ENCODE measurements around the gene ZNF423.
A peak's percentile ranks its signal among the peaks of the same experiment; 100 is the strongest.

Gene ZNF423

DNA sequence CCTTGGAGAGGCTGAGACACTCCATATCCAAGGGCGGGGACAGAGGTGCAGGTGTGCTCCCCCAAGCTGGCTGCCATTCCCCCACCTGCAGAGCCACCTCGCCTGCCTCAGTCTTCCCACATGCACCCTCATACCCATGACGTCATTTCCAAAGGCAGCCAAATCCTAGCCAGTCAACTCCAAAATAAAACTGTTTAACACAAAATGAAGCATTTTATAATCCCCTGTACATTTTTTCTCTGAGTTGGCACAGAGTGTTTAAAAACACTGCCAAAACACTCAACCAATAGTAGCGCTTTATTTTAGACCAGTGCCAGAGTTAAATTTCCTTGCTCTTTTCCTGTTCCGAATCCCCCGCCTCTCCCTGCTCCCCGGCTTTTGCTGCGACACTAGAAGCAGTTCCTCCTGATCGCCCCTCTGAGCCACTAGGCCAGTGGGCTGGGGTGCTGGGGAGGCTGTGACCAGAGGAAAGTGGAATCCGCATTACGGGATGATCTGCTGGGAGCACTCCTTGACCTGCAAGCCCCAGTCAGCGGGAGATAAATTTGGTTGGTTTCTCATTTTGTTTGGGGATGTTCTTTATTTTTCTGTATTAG is 139.5 kb downstream of the ZNF423 start:
- DNase-seq = no peak

DNA sequence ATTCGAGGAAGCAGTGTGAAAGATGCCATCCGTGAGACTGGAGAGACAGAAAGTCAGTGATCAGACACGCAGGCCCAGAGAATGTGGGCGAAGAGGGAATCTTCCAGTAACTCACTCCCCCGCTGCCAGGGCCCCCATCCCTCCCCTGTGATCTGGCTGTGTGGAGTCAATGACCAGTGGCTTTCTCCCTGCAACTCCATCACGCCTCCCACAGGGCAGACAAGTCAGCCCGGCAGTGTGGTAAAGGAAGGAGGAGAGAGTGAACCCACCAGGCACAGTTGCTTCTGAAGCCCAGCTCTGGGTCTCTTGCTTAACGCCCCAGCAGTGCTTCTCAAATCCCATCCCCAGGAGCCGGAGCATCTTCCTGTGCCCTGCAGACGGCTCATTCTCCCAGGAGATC is 142.1 kb downstream of the ZNF423 start:
- DNase-seq = no peak

DNA sequence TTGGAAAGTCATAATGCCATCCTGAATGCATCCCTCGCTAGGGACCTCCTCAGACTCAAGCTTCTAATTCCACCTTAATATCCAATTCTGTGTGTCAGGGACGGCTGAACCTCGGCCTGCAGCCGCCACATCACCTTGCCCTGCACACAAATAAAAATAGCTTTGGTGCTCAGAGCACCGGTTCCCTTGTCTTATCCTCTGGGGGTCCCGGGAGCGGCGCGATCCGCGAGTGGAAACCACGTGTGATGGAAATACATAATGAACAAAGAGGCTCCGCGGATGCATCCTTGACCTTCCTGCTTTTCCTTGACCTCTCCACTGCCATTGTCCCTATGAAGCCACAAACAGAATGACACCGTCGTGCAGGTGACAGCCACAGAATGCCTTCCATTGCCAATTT is 143.4 kb downstream of the ZNF423 start:
- no peak for DNase-seq

DNA sequence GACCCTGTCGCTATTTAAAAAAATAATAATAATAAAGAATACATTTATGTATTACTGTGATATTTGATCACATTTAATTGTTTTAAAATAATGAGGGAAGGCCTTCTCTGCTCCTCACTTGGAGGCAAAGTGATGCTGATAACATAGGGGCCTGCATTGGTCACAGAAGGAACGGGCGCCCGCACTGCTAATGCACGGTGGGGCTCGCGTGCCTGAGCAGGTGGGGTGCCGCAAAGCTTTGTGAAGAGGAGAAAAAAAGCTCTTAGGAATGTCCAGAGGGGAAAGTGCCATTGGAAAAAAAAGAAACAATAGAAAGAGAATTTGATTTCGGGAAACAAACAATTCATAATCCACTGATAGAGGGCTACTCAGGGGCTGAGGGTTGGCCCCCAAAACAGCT is 143.8 kb downstream of the ZNF423 start:
- DNase-seq = no peak

DNA sequence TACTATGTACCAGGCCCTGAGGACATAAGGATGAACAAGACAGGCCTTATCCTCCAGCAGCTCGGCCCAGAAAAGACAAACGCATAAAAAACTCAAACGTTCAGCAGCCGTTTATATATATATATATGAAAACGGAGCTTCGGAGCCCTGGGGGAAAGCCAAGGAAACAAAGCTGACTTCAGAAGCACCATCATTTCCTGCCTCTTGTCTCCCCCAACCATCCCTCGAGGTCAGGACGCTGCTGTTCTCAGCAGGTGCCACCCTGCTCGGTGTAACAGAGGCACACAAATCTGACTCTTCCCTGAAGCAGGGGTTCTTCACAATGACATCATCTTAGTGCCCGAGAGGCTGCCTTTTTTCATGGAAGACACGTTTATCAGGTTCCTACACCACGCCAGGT is 146.9 kb downstream of the ZNF423 start:
- no peak for DNase-seq

DNA sequence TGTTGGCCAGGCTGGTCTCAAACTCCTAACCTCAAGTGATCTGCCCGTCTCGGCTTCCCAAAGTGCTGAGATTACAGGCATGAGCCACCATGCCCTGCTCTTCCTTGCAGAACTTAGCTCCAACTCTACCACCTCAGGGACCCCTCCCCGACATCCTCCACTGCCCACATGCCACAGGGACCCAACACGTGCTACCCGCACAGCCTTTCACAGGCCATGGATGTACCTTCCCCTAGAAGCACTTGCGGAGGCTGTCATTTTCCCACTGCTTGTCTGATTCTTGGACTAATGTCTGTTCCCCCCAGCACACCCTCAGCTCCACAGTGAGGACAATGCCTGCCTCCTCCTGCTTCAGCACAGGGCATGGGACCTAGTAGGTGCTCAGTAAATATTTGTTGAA is 147.4 kb downstream of the ZNF423 start:
- DNase-seq = no peak

DNA sequence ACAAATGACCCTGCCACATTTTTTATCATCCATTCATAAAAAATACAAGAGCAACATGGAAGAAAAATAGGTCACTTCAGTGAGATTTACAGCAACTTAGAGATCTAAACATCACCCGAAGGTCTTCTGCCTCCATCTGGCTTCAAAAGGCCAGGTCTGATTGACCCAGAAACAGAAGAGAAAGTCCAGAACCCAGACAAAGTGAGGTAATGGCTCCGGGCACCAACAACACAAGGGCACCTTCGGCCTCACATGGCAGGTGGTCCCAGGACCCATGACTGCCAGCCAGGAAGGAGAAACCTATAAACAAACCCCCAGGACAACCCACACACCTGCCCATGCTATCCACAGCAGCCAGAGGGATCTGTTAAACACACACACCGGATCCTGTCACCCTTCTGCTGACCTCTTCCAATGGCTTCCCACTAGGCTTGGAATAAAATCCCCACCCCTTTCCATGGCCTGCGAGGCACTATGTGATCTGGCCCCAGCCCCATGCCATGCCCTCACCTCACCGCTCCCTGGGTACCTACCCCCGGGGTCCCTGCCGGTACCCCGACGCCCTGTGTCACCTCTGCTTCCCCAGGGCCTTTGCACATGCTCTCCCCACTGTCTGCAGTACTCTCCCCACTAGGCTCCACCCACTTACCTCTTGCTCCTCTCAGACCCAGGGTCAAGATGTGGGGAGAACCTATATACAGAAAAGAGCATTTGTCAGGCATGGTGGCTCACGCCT is 149.1 kb downstream of the ZNF423 start:
- no peak for DNase-seq

DNA sequence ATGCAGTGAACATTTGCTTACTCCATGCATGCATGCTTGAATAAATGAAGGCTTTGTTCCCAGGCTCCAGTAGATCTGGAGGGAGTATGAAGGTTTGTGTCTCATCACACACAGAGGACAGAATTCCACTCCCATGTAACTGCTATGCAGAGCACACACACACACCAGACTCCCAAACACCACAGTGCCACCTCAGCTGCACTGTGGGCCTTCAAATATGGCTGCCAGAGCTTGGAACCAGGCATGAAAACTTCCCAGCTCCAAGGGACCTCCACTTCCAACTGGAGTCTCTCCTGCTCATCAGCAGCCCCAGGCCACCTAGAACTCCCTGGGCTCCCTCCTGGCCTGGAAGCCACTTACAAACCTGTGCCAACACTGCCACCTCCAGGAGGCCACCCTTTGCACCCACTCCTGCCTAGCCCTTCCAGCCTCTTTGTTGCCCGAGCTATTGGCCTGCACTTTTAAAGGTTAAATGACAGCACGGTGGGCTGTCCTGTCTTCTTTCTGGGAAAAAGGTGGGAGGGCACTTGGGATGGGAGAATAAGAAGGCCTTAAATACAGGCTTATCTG is 151.2 kb downstream of the ZNF423 start:
- no peak for DNase-seq

DNA sequence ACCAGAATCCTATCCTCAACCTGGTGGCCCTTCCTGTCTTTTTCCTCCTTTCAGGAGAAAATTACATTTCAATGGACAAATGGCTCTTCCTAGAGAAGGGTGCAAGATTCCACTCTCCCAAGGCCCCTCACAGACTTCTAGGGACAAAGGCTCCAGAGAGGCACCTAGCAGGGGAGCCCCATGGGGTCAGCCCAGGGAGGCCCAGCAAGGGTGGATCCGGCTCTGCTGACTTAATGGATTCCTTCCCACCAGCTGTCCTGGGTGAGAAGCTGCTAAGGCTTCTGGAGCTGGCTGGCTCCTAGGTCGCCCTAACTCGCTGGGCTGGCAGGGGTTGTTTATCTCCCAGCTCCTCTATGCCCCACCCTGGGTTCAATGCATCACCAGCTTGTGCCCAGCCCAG is 152.4 kb downstream of the ZNF423 start:
- DNase-seq = no peak

DNA sequence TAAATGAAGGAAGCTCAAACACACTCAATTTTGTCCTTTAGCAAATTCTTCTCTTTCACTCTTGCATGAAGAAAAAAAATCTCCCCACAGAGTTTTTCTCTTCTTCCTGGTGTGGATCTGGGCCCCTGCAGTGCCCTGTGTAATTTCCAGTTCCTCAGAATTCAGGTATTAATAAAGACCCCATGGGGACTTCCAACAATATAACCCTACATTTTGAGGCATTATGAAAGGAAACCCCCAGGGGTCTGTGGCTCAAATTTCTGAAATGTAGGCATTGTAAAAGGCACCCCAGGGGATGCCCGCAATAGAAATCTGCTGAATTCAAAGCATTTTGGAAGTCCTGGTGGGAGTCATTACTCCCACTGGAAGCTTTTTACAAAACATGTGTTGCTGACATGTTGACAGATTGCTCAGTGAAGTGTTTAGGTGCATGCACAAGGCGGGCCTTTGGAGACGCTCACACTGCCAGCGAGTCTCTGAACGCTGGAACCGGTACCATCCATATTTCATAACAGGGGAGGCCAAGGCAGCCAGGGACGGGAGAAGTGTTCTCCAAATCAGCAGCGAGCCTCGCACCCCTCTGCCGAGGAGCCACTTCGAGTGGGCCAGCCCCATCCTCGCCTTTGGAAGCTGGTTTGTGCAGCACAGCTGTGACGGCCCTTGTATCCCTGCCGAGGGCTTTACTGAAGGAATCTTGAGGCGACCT is 154.0 kb downstream of the ZNF423 start:
- peak; percentile 1 for DNase-seq

DNA sequence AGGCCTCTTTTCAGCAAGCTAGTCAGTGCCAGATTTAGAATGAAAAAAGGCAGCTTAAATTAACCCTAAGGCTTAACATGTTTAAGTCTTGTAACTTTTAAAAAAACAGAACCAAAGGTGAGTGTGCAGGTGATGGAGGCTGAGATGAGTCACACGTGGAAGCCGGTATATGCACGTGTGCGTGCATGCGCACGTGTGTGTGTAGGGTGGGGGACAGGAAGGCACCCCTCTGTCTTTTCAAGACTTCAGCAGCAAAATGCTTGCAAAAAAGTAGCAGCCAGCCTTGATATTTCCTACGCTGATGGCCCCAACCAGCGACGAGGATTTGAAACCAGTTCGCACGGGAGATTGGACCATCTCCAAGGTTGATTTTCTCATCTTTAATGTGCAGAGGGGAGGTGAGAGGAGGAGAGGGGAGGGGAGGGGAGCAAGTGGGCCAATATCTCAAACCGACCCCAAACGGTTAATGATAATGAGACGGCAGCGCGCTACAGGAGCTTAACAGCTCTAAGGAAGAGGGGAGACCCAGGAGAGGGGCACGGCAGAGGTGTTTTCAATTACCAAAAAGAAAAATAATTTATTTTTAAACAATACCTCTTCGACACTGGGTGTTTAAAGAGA is 154.7 kb downstream of the ZNF423 start:
- no peak for DNase-seq

DNA sequence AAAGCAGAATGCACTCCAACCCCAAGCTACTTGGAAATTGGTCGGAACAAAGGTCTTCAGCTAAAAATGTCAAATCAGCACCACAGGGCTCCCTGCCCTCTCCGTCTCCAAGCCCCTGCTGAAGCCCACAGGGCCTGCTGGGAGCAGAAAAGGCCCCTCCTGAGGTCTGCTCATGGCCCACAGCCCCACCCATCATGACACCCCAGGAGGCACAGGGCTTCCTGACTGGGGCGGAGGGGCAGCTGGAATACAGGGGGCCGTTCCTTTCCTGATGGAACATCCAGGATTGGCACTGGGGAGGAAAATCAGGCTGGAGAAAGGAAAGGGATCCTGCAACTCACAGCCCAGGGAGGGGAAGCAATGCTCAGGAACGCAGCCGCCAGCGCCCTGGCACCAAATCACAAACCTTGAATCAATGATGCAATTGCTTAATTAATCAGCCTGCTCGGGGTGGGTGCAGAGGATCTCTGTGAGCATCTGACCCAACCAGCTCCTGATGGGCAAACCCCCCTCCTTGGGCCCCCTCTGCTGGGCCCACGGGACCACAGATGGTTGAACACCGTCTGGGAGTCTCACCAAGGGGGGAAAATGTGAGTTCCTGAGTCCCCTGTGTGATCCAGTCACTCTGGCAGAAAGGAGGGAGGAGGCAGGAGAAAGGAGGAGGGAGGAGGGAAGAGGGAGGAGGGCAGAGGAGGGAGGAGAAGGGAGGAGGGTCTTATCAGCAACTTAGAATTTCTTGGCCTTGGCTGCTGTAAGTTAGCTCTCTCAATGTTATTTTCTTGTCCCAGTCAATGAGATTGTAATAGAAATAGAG is 155.5 kb downstream of the ZNF423 start:
- DNase-seq = no peak

DNA sequence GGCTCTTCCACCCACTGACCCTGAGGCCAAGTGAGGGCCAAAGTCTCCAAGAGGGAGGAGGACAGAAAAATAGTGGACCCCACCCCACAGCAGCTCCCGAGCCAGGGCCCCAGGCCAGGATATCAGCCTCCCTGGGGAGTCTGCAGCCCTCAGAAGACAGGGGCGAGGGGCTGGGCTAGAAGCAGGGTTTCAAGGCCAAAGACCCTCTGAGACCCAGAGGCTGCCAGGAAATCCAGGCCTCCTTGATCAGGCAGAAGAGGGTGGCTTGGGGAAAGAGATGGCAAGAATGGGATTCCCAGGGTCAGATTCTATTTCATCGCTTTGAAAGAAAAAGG is 156.1 kb downstream of the ZNF423 start:
- DNase-seq = no peak

DNA sequence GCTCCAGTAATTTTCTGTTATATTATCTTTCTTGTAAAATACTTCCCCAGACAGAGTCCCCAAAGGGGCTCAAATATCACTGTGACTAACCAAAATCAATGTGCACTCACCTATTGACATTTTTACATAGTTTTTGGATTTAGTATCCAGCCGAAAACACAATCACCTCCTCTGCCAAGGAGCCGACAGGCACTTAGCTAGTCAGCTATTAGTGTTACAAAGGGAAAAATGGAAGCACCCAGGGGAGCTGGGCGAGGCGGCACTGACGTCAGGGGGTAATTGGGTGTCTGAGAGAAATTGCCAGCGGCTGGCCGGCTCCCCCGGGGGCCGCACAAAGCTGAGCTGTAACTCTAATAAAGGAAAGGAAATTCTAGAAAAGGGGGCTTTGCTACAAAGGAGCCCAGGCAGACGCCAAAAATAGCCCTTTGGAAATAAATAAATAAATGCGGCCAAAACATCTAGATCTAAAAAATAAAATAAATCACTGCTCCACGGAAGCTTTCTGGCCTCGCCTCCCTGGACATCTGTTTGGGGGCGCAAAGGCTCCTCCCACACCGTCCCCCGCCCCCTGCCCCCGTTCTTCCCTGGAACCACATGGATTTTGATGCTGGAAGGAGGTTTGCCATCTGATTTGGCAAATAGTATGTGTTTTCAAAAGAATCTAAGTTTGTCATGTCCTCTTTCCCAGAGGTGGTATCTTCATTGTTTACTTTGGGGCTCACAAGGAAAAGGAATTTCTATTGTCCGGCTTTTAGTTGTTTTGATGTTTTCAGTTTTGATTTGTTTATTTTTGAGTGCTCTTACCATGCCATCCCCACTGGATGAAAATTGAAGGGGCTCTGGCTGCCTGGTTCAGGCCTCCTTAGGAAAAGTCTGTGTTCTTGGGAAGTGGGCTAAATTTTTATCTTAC is 156.7 kb downstream of the ZNF423 start:
- no peak for DNase-seq

DNA sequence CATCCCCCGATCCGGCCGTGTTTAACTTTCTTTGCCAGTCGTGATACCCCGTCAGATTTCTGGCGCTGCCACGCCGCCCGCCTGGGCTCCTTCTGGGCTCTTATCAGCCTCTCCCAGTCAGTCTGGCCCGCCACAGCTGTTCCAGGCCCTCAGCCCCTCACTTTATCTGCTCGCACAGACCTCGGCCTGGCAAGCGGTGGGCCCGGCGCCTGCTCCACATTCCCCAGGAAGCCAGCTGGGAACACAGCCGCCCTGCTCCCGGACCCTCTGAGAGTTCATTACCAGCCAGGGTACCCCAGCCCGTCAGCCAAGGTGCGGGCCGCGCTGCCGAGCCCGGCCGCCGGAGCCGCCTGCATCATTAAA is 157.5 kb downstream of the ZNF423 start:
- DNase-seq = no peak

DNA sequence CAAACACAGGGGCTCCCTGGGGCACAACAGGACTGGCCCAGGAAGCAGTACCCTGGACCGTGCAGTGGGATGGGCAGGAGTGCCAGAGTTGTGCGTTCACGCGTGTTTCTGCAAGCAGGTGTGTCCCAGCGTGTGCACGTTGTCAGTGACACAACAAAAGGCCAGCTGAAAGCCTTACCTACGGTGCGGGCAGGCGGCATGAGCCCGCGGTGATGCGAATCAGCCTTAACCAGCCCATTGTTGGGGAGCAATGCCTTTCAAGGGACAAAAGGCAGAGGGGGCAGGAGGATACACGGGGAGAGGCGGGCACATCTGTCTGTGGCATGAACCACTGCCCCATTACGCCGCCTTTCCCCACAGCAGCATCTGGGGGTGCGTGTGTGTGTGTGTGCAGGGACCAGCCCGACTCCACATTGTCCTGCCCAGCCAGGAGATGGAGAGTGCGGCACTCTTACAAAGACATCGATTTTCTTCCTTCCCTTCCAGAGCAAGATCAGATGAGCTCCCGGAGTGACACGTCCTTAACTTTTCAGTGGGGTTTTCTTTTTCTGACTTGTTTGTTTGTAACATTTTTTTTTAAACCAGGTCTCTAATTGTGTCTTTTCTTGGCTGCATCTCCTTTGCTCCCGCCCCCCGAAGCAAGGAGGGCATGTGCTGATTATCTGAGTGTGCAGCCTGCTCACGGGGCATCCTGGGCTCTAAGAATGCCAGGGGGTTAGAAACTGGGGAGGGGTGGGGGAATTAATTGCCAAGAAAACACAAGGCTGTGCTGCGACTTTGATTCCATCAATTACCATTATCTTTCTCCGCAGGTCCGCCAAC is 158.1 kb downstream of the ZNF423 start:
- no peak for DNase-seq

DNA sequence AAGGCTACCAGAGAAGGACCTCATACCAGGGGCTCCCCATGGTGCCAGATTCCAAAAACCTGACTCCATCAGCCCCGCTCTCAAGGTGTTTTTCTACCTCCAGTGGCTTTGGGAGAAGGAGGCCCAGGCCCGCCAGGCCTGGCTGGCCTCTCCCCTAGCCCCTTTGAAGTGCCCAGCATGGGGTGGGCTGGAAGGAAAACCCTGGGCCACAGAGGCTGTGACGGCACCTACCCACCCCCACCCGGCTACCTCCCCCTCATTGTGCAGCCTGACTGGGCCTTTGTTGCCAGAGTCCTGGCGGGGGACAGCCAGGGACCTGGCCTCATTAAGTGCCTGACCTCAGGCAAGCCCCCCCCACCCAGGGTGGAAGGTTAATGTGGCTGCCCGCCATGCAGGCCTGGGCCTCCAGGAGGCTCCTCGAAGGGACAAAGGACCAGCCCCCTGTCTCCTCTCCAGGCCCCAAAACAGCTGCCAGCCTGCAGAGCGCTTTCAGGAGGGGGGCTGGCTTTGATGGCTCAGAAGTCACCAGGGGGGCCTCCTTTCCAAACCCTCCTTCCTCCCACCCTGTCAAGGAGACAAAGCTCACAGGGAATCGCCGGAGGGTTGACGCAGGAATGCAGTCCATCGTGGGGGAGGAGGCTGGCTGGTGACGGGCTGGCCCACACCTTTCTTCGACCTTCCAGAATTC is 159.4 kb downstream of the ZNF423 start:
- DNase-seq = no peak

DNA sequence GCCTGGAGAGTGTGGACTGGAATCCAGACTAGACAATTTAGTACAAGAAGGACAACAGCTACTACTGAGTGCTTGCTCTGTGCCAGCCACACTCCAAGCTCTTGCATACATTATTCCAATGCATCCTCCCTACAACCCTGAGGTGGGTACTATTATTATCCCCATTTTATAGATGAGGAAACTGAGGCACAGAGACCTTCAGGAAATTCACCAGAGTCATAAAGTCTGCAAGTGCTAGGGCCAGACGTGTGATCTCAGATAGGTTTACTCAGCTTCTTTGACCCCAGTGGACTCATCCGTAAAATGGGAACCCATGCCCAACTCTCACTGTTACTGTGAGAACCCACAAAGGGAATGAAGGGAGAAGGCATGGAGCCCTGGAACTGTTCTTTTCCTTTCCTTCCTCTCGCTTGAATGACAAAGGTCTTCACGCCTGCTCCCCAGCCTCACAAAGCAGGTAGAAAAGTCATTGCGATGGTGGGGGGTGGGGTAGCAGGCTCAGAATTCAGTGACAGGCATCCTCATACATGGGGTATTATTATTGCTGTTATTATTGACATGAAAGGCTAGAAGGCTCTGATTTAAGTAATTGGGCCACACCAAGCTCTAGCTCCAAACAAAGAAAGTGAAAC is 160.0 kb downstream of the ZNF423 start:
- no peak for DNase-seq

DNA sequence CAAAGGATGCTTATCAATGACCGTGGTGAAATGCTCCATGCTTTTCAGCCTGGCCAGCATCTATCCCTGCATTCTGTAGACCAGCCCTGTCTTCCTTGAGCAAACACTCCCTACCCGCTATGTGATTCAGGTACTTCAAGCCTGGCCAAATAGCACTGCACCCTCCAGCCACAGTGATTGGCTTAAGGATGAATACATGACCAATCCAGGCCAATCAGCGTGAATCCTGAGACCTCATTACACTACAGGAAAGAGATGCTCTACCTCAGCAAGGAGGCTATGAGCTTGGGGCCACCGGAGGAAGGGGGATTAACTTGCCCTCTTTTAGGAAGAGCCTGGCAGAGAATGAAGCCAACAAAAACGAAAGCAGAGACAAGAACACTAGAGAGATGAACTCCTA is 162.5 kb downstream of the ZNF423 start:
- DNase-seq = no peak

DNA sequence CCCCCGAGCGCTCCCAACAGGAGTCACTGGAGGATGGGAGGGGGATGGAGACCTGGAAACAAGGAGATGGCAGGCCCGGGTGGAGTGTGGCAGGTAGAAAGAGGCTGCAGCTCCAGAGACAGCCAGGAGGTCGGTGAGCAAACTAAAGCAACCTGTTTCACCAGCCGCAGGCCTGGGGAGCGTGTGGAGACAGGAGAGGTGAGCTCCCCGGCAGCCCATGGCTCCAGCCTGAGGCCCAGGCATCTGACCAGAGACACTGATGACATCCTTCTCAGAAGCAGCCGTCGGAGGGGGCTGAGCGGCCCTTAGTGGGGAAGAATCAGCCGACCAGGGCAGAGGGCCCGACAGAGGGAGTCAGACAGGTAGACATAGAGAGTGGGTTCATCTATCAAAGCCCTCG is 165.1 kb downstream of the ZNF423 start:
- no peak for DNase-seq
